PC-9 (cell line): ENCODE data around the gene DICER1. TPM values are rescaled to one million over a fixed set of nuclear protein-coding genes. Genes with fewer than 3 reads are reported as not detected.
A peak's percentile ranks its signal among the peaks of the same experiment; 100 is the strongest.

Experiments used
- BruUV-seq: library from RNA; stranded (reverse); fragments of 400-500 nt; replicated peaks from 2 replicates; lab custom pipeline; 2021; lab: Mats Ljungman, UMichigan
- CTCF ChIA-PET: fragments of 300-600 bp; sonication (Branson Sonifier 250); formaldehyde crosslinking; loops from one replicate; lab custom pipeline; 2022; ENCODE audit warnings: antibody characterized with exemption; lab: Charles Lee
- POLR2A ChIA-PET: fragments of 300-600 bp; sonication (Branson Sonifier 250); formaldehyde crosslinking; loops from one replicate; lab custom pipeline; 2022; ENCODE audit warnings: antibody characterized with exemption; ENCODE audit not compliant: unreplicated experiment; lab: Charles Lee
- DNase-seq, 2 experiments: peaks; one replicate each; pipeline versions ENCODE4 v3.0.0 to v3.0.0-alpha.2; 2015 to 2022; ENCODE audit warnings: mixed read lengths in 1 of 2
- H2AFZ ChIP-seq: fragments of 200-600 bp; sonication (generic); 2 replicates; pipeline ENCODE4 v1.8.1; 2017; ENCODE audit warnings: antibody characterized with exemption
- H3F3A ChIP-seq: fragments of 200-600 bp; sonication (generic); 2 replicates; pipeline ENCODE4 v1.8.1; 2017; ENCODE audit warnings: antibody characterized with exemption, mild to moderate bottlenecking, low read depth; ENCODE audit not compliant: insufficient read depth
- H3K27ac ChIP-seq: fragments of 200-600 bp; sonication (generic); 2 replicates; pipeline ENCODE4 v1.6.1; 2016; ENCODE audit warnings: mixed run types
- H3K27me3 ChIP-seq: fragments of 200-600 bp; sonication (generic); 2 replicates; pipeline ENCODE4 v1.6.1; 2016; ENCODE audit warnings: low read depth, mixed run types; ENCODE audit not compliant: insufficient read depth
- H3K36me3 ChIP-seq: fragments of 200-600 bp; sonication (generic); 2 replicates; pipeline ENCODE4 v1.6.1; 2016; ENCODE audit warnings: low read depth, mixed run types
- H3K4me1 ChIP-seq: fragments of 200-600 bp; sonication (generic); replicated peaks from 2 replicates; pipeline ENCODE4 v1.6.1; 2016; ENCODE audit warnings: mixed run types; ENCODE audit not compliant: insufficient read depth
- H3K4me2 ChIP-seq: fragments of 200-600 bp; sonication (generic); 2 replicates; pipeline ENCODE4 v1.6.1; 2017; ENCODE audit warnings: mixed run types
- H3K4me3 ChIP-seq: fragments of 200-600 bp; sonication (generic); 2 replicates; pipeline ENCODE4 v1.6.1; 2016; ENCODE audit warnings: mixed run types
- H3K79me2 ChIP-seq: fragments of 200-600 bp; sonication (generic); 2 replicates; pipeline ENCODE4 v1.6.1; 2017; ENCODE audit warnings: low read depth, mixed run types
- H3K9me2 ChIP-seq: fragments of 200-600 bp; sonication (generic); 2 replicates; pipeline ENCODE4 v1.8.1; 2017; ENCODE audit warnings: mild to moderate bottlenecking; ENCODE audit not compliant: insufficient read depth
- H3K9me3 ChIP-seq: fragments of 200-600 bp; sonication (generic); 2 replicates; pipeline ENCODE4 v1.8.1; 2016; ENCODE audit warnings: low read depth; ENCODE audit not compliant: insufficient read depth
- H4K20me1 ChIP-seq: fragments of 200-600 bp; sonication (generic); 2 replicates; pipeline ENCODE4 v1.8.1; 2017; ENCODE audit not compliant: insufficient read depth
- EZH2 ChIP-seq: fragments of 200-600 bp; sonication (generic); IDR thresholded peaks from 2 replicates; pipeline ENCODE4 v1.8.0; 2017; ENCODE audit warnings: antibody characterized with exemption, low read depth
- intact Hi-C: fragments of 100-400 bp; cut with micrococcal nuclease; formaldehyde crosslinking; loops from one replicate; pipeline ENCODE4 v1.10.0; 2022; ENCODE audit not compliant: unreplicated experiment
- total RNA-seq: library from RNA; stranded (reverse); gene quantifications from 2 replicates; pipeline ENCODE4 v1.2.3, GENCODE V29; 2021
- TF ChIP-seq, protein P1 (sequence below): fragments of 200-600 bp; sonication (generic); conservative IDR thresholded peaks from 2 replicates; pipeline ENCODE4 v1.6.1; 2017; ENCODE audit warnings: mixed run types, antibody characterized with exemption, mild to moderate bottlenecking, moderate library complexity

Gene DICER1
- total RNA-seq, 1 experiment from 2014 or later: 15.1 TPM

DNA sequence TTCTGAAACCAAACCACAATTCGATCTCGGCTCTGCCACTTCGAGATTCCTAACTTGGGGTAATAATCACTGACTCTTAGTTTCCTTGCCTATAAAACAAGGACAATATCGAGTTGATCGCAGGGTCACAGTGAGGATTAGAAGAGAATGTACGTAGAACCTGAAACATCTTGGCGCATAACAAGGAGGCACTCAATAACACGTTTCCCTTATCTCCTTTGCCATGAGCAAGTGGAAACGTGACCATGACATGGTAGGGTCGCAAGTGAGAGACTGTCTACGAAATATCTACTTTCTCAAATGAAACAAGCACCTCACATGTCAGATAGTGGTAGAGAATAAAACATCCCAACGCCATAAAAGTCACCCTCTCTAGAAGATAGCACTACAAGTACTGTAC is 2.3 kb downstream of the DICER1 start:
- TF ChIP-seq EZH2: no peak
- TF ChIP-seq, protein P1, sequence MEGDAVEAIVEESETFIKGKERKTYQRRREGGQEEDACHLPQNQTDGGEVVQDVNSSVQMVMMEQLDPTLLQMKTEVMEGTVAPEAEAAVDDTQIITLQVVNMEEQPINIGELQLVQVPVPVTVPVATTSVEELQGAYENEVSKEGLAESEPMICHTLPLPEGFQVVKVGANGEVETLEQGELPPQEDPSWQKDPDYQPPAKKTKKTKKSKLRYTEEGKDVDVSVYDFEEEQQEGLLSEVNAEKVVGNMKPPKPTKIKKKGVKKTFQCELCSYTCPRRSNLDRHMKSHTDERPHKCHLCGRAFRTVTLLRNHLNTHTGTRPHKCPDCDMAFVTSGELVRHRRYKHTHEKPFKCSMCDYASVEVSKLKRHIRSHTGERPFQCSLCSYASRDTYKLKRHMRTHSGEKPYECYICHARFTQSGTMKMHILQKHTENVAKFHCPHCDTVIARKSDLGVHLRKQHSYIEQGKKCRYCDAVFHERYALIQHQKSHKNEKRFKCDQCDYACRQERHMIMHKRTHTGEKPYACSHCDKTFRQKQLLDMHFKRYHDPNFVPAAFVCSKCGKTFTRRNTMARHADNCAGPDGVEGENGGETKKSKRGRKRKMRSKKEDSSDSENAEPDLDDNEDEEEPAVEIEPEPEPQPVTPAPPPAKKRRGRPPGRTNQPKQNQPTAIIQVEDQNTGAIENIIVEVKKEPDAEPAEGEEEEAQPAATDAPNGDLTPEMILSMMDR: no peak
- no peak overlapping the region for H3K27ac ChIP-seq
- ChIA-PET CTCF (no interaction called here), POLR2A (no interaction called here)
- H3K9me2 ChIP-seq: no peaks in the 10 kb centered on the region
- BruUV-seq: TSS peak; percentile 15
- no peak overlapping the region for H2AFZ ChIP-seq
- no peaks in the 10 kb centered on the region for H3K9me3 ChIP-seq
- H3K27me3 ChIP-seq: no peaks in the 10 kb centered on the region
- H3K79me2 ChIP-seq: peaks cover 75% of the 10 kb centered on the region
- H3K36me3 ChIP-seq: no peaks in the 10 kb centered on the region
- no peaks in the 10 kb centered on the region for H3F3A ChIP-seq
- H3K4me2 ChIP-seq: peak overlapping the region; percentile 83
- intact Hi-C loops: no loop called here
- peaks cover 8% of the 10 kb centered on the region; the same call in 1 of the 2 replicates for H3K4me1 ChIP-seq
- no peaks in the 10 kb centered on the region for H4K20me1 ChIP-seq
- H3K4me3 ChIP-seq: no peak overlapping the region
- no peak for DNase-seq

GRCh38 chr14:95153866-95154265 is 3.5 kb downstream of the DICER1 start:
- POLR2A ChIA-PET: no interaction called here
- intact Hi-C loops: no loop called here
- Histone ChIP-seq H3K36me3 (no peaks in the 10 kb centered on the region), H3K9me3 (no peaks in the 10 kb centered on the region), H3K4me2 (no peak overlapping the region), H2AFZ (no peak overlapping the region), H3K9me2 (no peaks in the 10 kb centered on the region), H3F3A (no peaks in the 10 kb centered on the region), H3K27ac (no peak overlapping the region), H3K79me2 (peaks cover 86% of the 10 kb centered on the region), H3K4me1 (peaks cover 8% of the 10 kb centered on the region; the same call in 1 of the 2 replicates), H4K20me1 (no peaks in the 10 kb centered on the region), H3K4me3 (no peak overlapping the region), H3K27me3 (no peaks in the 10 kb centered on the region)
- CTCF ChIA-PET: no interaction called here
- TF ChIP-seq, protein P1: no peak
- no peak for TF ChIP-seq EZH2
- DNase-seq: no peak
- BruUV-seq: no TSS peak

GRCh38 chr14:95151561-95151960 is 5.8 kb downstream of the DICER1 start:
- H3K36me3 ChIP-seq: no peaks in the 10 kb centered on the region
- peaks cover 98% of the 10 kb centered on the region for H3K79me2 ChIP-seq
- no peaks in the 10 kb centered on the region for H3F3A ChIP-seq
- H3K27me3 ChIP-seq: no peaks in the 10 kb centered on the region
- POLR2A ChIA-PET: no interaction called here
- H2AFZ ChIP-seq: no peak overlapping the region
- TF ChIP-seq, protein P1: no peak
- TF ChIP-seq EZH2: no peak
- no peaks in the 10 kb centered on the region for H3K9me2 ChIP-seq
- H3K27ac ChIP-seq: no peak overlapping the region
- BruUV-seq: no TSS peak
- H4K20me1 ChIP-seq: no peaks in the 10 kb centered on the region
- DNase-seq: no peak
- CTCF ChIA-PET: no interaction called here
- H3K4me1 ChIP-seq: peaks cover 8% of the 10 kb centered on the region; the same call in 1 of the 2 replicates
- H3K4me2 ChIP-seq: no peak overlapping the region
- intact Hi-C loops: no loop called here
- H3K9me3 ChIP-seq: no peaks in the 10 kb centered on the region
- H3K4me3 ChIP-seq: no peak overlapping the region
